Activated CD4-positive, alpha-beta T cell treated with anti-CD3 and anti-CD28 coated beads, Interleukin-2, amount 50 U/mL, for 4 hours (primary cell): ENCODE measurements around the gene RGS9.
"Not testable (repeated sequence)": the region's sequence is repeated elsewhere in the genome, so short reads cannot be mapped to it uniquely, and the experiment has no call there.

ENCODE experiments used
- DNase-seq, 2 experiments: peaks; one replicate each; pipeline ENCODE4 v3.0.0-alpha.2; 2020

The RGS9 gene

GRCh38 chr17:65185062-65185461 is 47.9 kb downstream of the RGS9 start:
- DNase-seq, result no peak

GRCh38 chr17:65185668-65186382 is 48.7 kb downstream of the RGS9 start:
- no peak for DNase-seq

- no peak for DNase-seq
These were observed 53.4 kb downstream of the RGS9 start for GRCh38 chr17:65190467-65191097.

- no peak for DNase-seq
These were observed 54.9 kb downstream of the RGS9 start for GRCh38 chr17:65191811-65192740.

- no peak for DNase-seq
These were observed 56.1 kb downstream of the RGS9 start for GRCh38 chr17:65193305-65193704.

- DNase-seq, result no peak
These were observed 56.6 kb downstream of the RGS9 start for GRCh38 chr17:65193716-65194293.

- DNase-seq, result no peak
These were observed 57.6 kb downstream of the RGS9 start for GRCh38 chr17:65194670-65195334.

GRCh38 chr17:65195716-65196115 is 58.5 kb downstream of the RGS9 start:
- no peak for DNase-seq

GRCh38 chr17:65196617-65197016 is 59.4 kb downstream of the RGS9 start:
- DNase-seq, result no peak

GRCh38 chr17:65197201-65197600 is 60.0 kb downstream of the RGS9 start:
- no peak for DNase-seq

GRCh38 chr17:65198653-65199382 is 61.6 kb downstream of the RGS9 start:
- no peak for DNase-seq

- no peak for DNase-seq
These were observed 64.2 kb downstream of the RGS9 start for GRCh38 chr17:65201331-65201730.

- no peak for DNase-seq
These were observed 65.8 kb downstream of the RGS9 start for GRCh38 chr17:65202844-65203571.

- DNase-seq, result no peak
These were observed 66.8 kb downstream of the RGS9 start for GRCh38 chr17:65204001-65204400.

- no peak for DNase-seq
These were observed 68.5 kb downstream of the RGS9 start for GRCh38 chr17:65205655-65206054.

GRCh38 chr17:65207448-65207847 is 70.3 kb downstream of the RGS9 start:
- not testable (repeated sequence) for DNase-seq

GRCh38 chr17:65208717-65209116 is 71.5 kb downstream of the RGS9 start:
- DNase-seq, result no peak

- no peak for DNase-seq
These were observed 81.1 kb downstream of the RGS9 start for GRCh38 chr17:65218261-65218660.

GRCh38 chr17:65219124-65219523 is 82.0 kb downstream of the RGS9 start:
- DNase-seq, result no peak

- DNase-seq, result no peak
These were observed 82.5 kb downstream of the RGS9 start for GRCh38 chr17:65219707-65220106.

GRCh38 chr17:65220732-65221131 is 83.6 kb downstream of the RGS9 start:
- no peak for DNase-seq
